ENCODE data around the gene NUBPL.

GRCh38 chr14:31556191-31556590 is 5.0 kb upstream of the NUBPL start:
- no peak for TF ChIP-seq CTCF (optimal IDR thresholded peaks at IDR 0.05 in 1 of 3, IDR thresholded peaks at IDR 0.05 in 1 of 3, conservative IDR thresholded peaks at IDR 0.05 in 1 of 3; ENCODE audit: extremely low read depth in 1 of 3, insufficient read depth in 2 of 3, low read length in 3 of 3)
- no peak for TF ChIP-seq EZH2 (IDR thresholded peaks at IDR 0.05; ENCODE audit: low read length)
